Liver (tissue), 9 donors: ENCODE results near the gene EGFR. TPM values are rescaled to one million over a fixed set of nuclear protein-coding genes. Genes with fewer than 3 reads are reported as not detected.

Source experiments
- DNase-seq: peaks from one replicate; pipeline ENCODE4 v3.0.0-alpha.2; 2017; ENCODE audit warnings: low spot score
- H3K27ac ChIP-seq, 2 donors: one replicate each; pipeline ENCODE4 v1.7.0; 2013; ENCODE audit warnings: inconsistent platforms in 2 of 2, low read length in 2 of 2, control low read depth in 1 of 2, low read depth in 1 of 2, mild to moderate bottlenecking in 1 of 2
- H3K27me3 ChIP-seq, 4 donors: one replicate each; pipeline versions ENCODE4 v1.6.1 to v1.7.0; 2013; ENCODE audit warnings: low read length in 3 of 4, inconsistent platforms in 1 of 4, mild to moderate bottlenecking in 1 of 4, moderate library complexity in 1 of 4; ENCODE audit not compliant: control insufficient read depth in 4 of 4, insufficient read depth in 4 of 4
- H3K36me3 ChIP-seq, 4 donors: one replicate each; pipeline versions ENCODE4 v1.6.1 to v1.7.0; 2013; ENCODE audit warnings: low read length in 3 of 4, mild to moderate bottlenecking in 3 of 4, low read depth in 1 of 4, moderate library complexity in 1 of 4; ENCODE audit not compliant: control insufficient read depth in 4 of 4, insufficient read depth in 3 of 4
- H3K4me1 ChIP-seq, 4 donors: one replicate each; pipeline versions ENCODE4 v1.6.1 to v1.7.0; 2013; ENCODE audit warnings: low read length in 3 of 4, mild to moderate bottlenecking in 3 of 4, moderate library complexity in 1 of 4; ENCODE audit not compliant: control insufficient read depth in 4 of 4, insufficient read depth in 4 of 4
- H3K4me3 ChIP-seq, 3 donors: one replicate each; pipeline versions ENCODE4 v1.6.1 to v1.7.0; 2013; ENCODE audit warnings: low read length in 3 of 3, control low read depth in 1 of 3, low read depth in 1 of 3, mild to moderate bottlenecking in 1 of 3
- H3K9ac ChIP-seq, 2 donors: one replicate each; pipeline ENCODE4 v1.7.0; 2013; ENCODE audit warnings: low read length in 2 of 2, mild to moderate bottlenecking in 2 of 2, moderate library complexity in 2 of 2, control low read depth in 1 of 2, low read depth in 1 of 2
- H3K9me3 ChIP-seq, 4 donors: one replicate each; pipeline versions ENCODE4 v1.6.1 to v1.7.0; 2013; ENCODE audit warnings: low read length in 3 of 4; ENCODE audit not compliant: control insufficient read depth in 4 of 4
- EGR1 ChIP-seq, 2 donors: IDR thresholded peaks; 2 replicates each; pipeline ENCODE4 v1.6.1; 2016 to 2018; ENCODE audit warnings: antibody characterized with exemption in 2 of 2, low read depth in 2 of 2
- FOXA1 ChIP-seq: IDR thresholded peaks from 2 replicates; pipeline ENCODE4 v1.6.1; 2016; ENCODE audit warnings: antibody characterized with exemption
- FOXA2 ChIP-seq: IDR thresholded peaks from 2 replicates; pipeline ENCODE4 v1.6.1; 2016; ENCODE audit warnings: antibody characterized with exemption
- GABPA ChIP-seq, 2 donors: IDR thresholded peaks in 1 of 2; conservative IDR thresholded peaks in 1 of 2; 2 replicates each; pipeline ENCODE4 v1.6.1; 2016; ENCODE audit warnings: antibody characterized with exemption in 2 of 2, mild to moderate bottlenecking in 1 of 2, moderate library complexity in 1 of 2
- HNF4A ChIP-seq, 2 donors: conservative IDR thresholded peaks; 2 replicates each; pipeline ENCODE4 v1.6.1; 2016; ENCODE audit warnings: antibody characterized with exemption in 2 of 2, mild to moderate bottlenecking in 2 of 2
- HNF4G ChIP-seq: IDR thresholded peaks from 2 replicates; pipeline ENCODE4 v1.6.1; 2016; ENCODE audit warnings: antibody characterized with exemption
- JUND ChIP-seq, 2 donors: IDR thresholded peaks; 2 replicates each; pipeline ENCODE4 v1.6.1; 2016; ENCODE audit warnings: antibody characterized with exemption in 2 of 2
- NR2F2 ChIP-seq: IDR thresholded peaks from 2 replicates; pipeline ENCODE4 v1.6.1; 2016; ENCODE audit warnings: antibody characterized with exemption
- RAD21 ChIP-seq, 2 donors: IDR thresholded peaks; 2 replicates each; pipeline ENCODE4 v1.6.1; 2016; ENCODE audit warnings: antibody characterized with exemption in 2 of 2, mild to moderate bottlenecking in 2 of 2
- RXRA ChIP-seq, 2 donors: IDR thresholded peaks; 2 replicates each; pipeline ENCODE4 v1.6.1; 2017 to 2018; ENCODE audit warnings: antibody characterized with exemption in 2 of 2, mild to moderate bottlenecking in 1 of 2
- SP1 ChIP-seq: IDR thresholded peaks from 2 replicates; pipeline ENCODE4 v1.6.1; 2018; ENCODE audit warnings: antibody characterized with exemption, mild to moderate bottlenecking
- TAF1 ChIP-seq: conservative IDR thresholded peaks from 2 replicates; pipeline ENCODE4 v1.6.1; 2016; ENCODE audit warnings: antibody characterized with exemption, mild to moderate bottlenecking
- YY1 ChIP-seq: IDR thresholded peaks from 2 replicates; pipeline ENCODE4 v1.6.1; 2016; ENCODE audit warnings: antibody characterized with exemption, mild to moderate bottlenecking
- ZBTB33 ChIP-seq: IDR thresholded peaks from 2 replicates; pipeline ENCODE4 v1.6.1; 2016; ENCODE audit warnings: antibody characterized with exemption
- WGBS: extraction: QIAGEN DNeasy Blood & Tissue Kit; methylation state at CpG from one replicate; pipeline ENCODE4 v1.1.7; 2013; 5-methylcytosine and 5-hydroxymethylcytosine counted together
- polyA plus RNA-seq, 2 donors: library from polyadenylated mRNA; stranded (reverse) in 1 of 2; unstranded in 1 of 2; fragments of 200-250 nt in 1 of 2; fragments of >200 nt in 1 of 2; fragmentation: Nextera tagmentation in 1 of 2; extraction: Ambion mirVana in 1 of 2; gene quantifications; one replicate each; pipeline versions ENCODE4 v1.2.1 to v1.2.3, GENCODE V29; 2013 to 2015
- total RNA-seq, 2 donors: library from RNA; depleted of rRNA; stranded (reverse); fragments of >200 nt; gene quantifications; one replicate each; pipeline ENCODE4 v1.2.3, GENCODE V29; 2014
- TF ChIP-seq, protein P1 (sequence below): fragments of 150-350 bp; IDR thresholded peaks from 2 replicates; pipeline ENCODE4 v1.5.1; 2017; ENCODE audit warnings: improper control_type of control experiment, low read depth, low read length; ENCODE audit not compliant: missing input control
- TF ChIP-seq, protein P2 (sequence below): IDR thresholded peaks from 2 replicates; pipeline ENCODE4 v1.6.1; 2016; ENCODE audit warnings: antibody characterized with exemption, mild to moderate bottlenecking
- TF ChIP-seq, protein P3 (sequence below): IDR thresholded peaks from 2 replicates; pipeline ENCODE4 v1.6.1; 2016; ENCODE audit warnings: antibody characterized with exemption
- TF ChIP-seq, protein P4 (sequence below): IDR thresholded peaks from 2 replicates; pipeline ENCODE4 v1.6.1; 2016; ENCODE audit warnings: antibody characterized with exemption
- donor health status: healthy.
- donor health status: healthy.
- donor health status: healthy.
- donor health status: healthy.
- donor health status: healthy.

EGFR gene
- total and polyA plus RNA-seq, 4 donors, result 22.6 to 37.0 (median 27.7) TPM

DNA sequence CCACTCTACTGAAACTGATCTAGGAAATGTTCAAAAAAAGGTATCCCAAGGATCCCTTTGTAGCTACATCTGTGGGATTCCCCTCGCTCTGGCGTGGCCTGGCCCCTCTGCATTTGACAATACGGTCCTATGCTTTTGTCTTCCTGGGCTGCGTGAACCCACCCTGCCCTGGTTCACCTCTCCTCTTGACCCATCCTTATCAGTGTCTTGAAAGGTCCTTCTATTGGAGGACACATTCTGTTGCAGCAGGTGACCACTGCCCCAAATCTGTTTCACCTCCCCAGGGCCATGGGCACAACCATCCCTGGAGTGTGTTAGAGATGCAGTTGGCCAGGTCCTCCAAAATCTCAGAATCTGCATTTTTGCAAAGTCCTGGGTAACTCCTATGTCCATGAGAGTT is 100.8 kb downstream of the EGFR start:
- no peaks in the 10 kb centered on the region for H3K36me3 ChIP-seq
- no peak for DNase-seq
- peaks cover 0 to 22% (median 2%) of the 10 kb centered on the region in 4 donors for H3K4me1 ChIP-seq
- peak overlapping the region; percentile 86 to 96 for H3K27ac ChIP-seq
- 93% methylated on average over 4 of the region's 4 CpGs for WGBS
- H3K9me3 ChIP-seq, result no peaks in the 10 kb centered on the region
- H3K9ac ChIP-seq, result no peak overlapping the region
- TF ChIP-seq JUND (IDR thresholded peaks at IDR 0.05), result no peak
- TF ChIP-seq FOXA2, result no peak
- TF ChIP-seq RXRA (IDR thresholded peaks at IDR 0.05), result no peak
- TF ChIP-seq, protein P1, sequence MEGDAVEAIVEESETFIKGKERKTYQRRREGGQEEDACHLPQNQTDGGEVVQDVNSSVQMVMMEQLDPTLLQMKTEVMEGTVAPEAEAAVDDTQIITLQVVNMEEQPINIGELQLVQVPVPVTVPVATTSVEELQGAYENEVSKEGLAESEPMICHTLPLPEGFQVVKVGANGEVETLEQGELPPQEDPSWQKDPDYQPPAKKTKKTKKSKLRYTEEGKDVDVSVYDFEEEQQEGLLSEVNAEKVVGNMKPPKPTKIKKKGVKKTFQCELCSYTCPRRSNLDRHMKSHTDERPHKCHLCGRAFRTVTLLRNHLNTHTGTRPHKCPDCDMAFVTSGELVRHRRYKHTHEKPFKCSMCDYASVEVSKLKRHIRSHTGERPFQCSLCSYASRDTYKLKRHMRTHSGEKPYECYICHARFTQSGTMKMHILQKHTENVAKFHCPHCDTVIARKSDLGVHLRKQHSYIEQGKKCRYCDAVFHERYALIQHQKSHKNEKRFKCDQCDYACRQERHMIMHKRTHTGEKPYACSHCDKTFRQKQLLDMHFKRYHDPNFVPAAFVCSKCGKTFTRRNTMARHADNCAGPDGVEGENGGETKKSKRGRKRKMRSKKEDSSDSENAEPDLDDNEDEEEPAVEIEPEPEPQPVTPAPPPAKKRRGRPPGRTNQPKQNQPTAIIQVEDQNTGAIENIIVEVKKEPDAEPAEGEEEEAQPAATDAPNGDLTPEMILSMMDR, result no peak
- no peak for TF ChIP-seq NR2F2
- TF ChIP-seq, protein P2, sequence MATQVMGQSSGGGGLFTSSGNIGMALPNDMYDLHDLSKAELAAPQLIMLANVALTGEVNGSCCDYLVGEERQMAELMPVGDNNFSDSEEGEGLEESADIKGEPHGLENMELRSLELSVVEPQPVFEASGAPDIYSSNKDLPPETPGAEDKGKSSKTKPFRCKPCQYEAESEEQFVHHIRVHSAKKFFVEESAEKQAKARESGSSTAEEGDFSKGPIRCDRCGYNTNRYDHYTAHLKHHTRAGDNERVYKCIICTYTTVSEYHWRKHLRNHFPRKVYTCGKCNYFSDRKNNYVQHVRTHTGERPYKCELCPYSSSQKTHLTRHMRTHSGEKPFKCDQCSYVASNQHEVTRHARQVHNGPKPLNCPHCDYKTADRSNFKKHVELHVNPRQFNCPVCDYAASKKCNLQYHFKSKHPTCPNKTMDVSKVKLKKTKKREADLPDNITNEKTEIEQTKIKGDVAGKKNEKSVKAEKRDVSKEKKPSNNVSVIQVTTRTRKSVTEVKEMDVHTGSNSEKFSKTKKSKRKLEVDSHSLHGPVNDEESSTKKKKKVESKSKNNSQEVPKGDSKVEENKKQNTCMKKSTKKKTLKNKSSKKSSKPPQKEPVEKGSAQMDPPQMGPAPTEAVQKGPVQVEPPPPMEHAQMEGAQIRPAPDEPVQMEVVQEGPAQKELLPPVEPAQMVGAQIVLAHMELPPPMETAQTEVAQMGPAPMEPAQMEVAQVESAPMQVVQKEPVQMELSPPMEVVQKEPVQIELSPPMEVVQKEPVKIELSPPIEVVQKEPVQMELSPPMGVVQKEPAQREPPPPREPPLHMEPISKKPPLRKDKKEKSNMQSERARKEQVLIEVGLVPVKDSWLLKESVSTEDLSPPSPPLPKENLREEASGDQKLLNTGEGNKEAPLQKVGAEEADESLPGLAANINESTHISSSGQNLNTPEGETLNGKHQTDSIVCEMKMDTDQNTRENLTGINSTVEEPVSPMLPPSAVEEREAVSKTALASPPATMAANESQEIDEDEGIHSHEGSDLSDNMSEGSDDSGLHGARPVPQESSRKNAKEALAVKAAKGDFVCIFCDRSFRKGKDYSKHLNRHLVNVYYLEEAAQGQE, result no peak
- TF ChIP-seq, protein P3, sequence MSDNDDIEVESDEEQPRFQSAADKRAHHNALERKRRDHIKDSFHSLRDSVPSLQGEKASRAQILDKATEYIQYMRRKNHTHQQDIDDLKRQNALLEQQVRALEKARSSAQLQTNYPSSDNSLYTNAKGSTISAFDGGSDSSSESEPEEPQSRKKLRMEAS, result no peak
- no peak for TF ChIP-seq ZBTB33
- no peak for TF ChIP-seq TAF1
- no peak for TF ChIP-seq HNF4G
- no peak for TF ChIP-seq FOXA1
- no peak for TF ChIP-seq RAD21 (IDR thresholded peaks at IDR 0.05)
- no peak for TF ChIP-seq HNF4A (conservative IDR thresholded peaks at IDR 0.05)
- TF ChIP-seq SP1, result no peak
- TF ChIP-seq GABPA (IDR thresholded peaks at IDR 0.05 in 1 of 2, conservative IDR thresholded peaks at IDR 0.05 in 1 of 2), result no peak
- TF ChIP-seq, protein P4, sequence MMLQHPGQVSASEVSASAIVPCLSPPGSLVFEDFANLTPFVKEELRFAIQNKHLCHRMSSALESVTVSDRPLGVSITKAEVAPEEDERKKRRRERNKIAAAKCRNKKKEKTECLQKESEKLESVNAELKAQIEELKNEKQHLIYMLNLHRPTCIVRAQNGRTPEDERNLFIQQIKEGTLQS, result no peak
- no peak for TF ChIP-seq EGR1 (IDR thresholded peaks at IDR 0.05; ENCODE audit: low read depth in 2 of 2)
- H3K4me3 ChIP-seq, result no peak overlapping the region
- H3K27me3 ChIP-seq, result no peaks in the 10 kb centered on the region

- 89% methylated on average over 7 of the region's 7 CpGs for WGBS
- Histone ChIP-seq H3K27ac (peak overlapping the region; percentile 86 to 96), H3K9ac (no peak overlapping the region), H3K4me3 (no peak overlapping the region), H3K9me3 (no peaks in the 10 kb centered on the region), H3K27me3 (no peaks in the 10 kb centered on the region), H3K36me3 (no peaks in the 10 kb centered on the region), H3K4me1 (peaks cover 0 to 22% (median 2%) of the 10 kb centered on the region in 4 donors)
- DNase-seq, result no peak
- TF ChIP-seq, protein P2, result no peak
- no peak for TF ChIP-seq HNF4A (conservative IDR thresholded peaks at IDR 0.05)
- no peak for TF ChIP-seq EGR1 (IDR thresholded peaks at IDR 0.05; ENCODE audit: low read depth in 2 of 2)
- no peak for TF ChIP-seq YY1
- TF ChIP-seq GABPA (IDR thresholded peaks at IDR 0.05 in 1 of 2, conservative IDR thresholded peaks at IDR 0.05 in 1 of 2), result no peak
- TF ChIP-seq ZBTB33, result no peak
- TF ChIP-seq SP1, result no peak
- TF ChIP-seq, protein P4, result no peak
- TF ChIP-seq TAF1, result no peak
- TF ChIP-seq HNF4G, result no peak
- no peak for TF ChIP-seq JUND (IDR thresholded peaks at IDR 0.05)
- TF ChIP-seq RAD21 (IDR thresholded peaks at IDR 0.05), result no peak
- TF ChIP-seq FOXA1, result no peak
- no peak for TF ChIP-seq RXRA (IDR thresholded peaks at IDR 0.05)
Measured at GRCh38 chr7:55120074-55120473, 101.3 kb downstream of the EGFR start.
